Activated naive CD8-positive, alpha-beta T cell treated with anti-CD3 and anti-CD28 coated beads, Interleukin-2, amount 10 ng/mL, durations not matched to agents 7 days and 5 days (primary cell): Measurements from ENCODE around the gene RGMB. TPM values are rescaled to one million over a fixed set of nuclear protein-coding genes. Genes with fewer than 3 reads are reported as not detected.

Source experiments
- ATAC-seq: fragments of 150-1000 bp; cut with Tn5 transposase; one replicate; pipeline ENCODE4 v1.10.0; 2021; ENCODE audit warnings: low read depth, moderate library complexity
- POLR2A ChIA-PET: fragments of 350-600 bp; sonication (Branson Sonifier 250); formaldehyde crosslinking; loops from one replicate; lab custom pipeline; 2021; ENCODE audit warnings: antibody characterized with exemption; lab: Charles Lee
- DNase-seq: peaks from one replicate; pipeline ENCODE4 v3.0.0; 2021
- H3K27ac Mint-ChIP-seq: one replicate; pipeline ENCODE4 v1.8.0; 2022; ENCODE audit warnings: mild to moderate bottlenecking, mixed read lengths
- H3K27me3 Mint-ChIP-seq: one replicate; pipeline ENCODE4 v1.8.0; 2022; ENCODE audit warnings: mild to moderate bottlenecking, moderate library complexity, mixed read lengths
- H3K36me3 Mint-ChIP-seq: one replicate; pipeline ENCODE4 v1.8.0; 2021; ENCODE audit warnings: mild to moderate bottlenecking, mixed read lengths
- H3K4me1 Mint-ChIP-seq: one replicate; pipeline ENCODE4 v1.8.0; 2021; ENCODE audit warnings: mixed read lengths
- H3K4me3 Mint-ChIP-seq: one replicate; pipeline ENCODE4 v1.8.0; 2022; ENCODE audit warnings: mild to moderate bottlenecking, moderate library complexity, mixed read lengths
- H3K9me3 Mint-ChIP-seq: one replicate; pipeline ENCODE4 v1.8.0; 2021; ENCODE audit warnings: mixed read lengths
- total RNA-seq, 2 experiments: library from RNA; stranded (reverse); gene quantifications; one replicate each; pipeline ENCODE4 v1.2.3, GENCODE V29; 2021

RGMB gene
- total RNA-seq, 2 experiments from 2014 or later = 4.6 to 4.9 TPM

GRCh38 chr5:98783051-98783649 lies 9.7 kb downstream of the RGMB start:
- Mint-ChIP-seq H3K27ac (no peak overlapping the region), H3K4me1 (no peaks in the 10 kb centered on the region), H3K9me3 (no peaks in the 10 kb centered on the region), H3K36me3 (peaks cover 2% of the 10 kb centered on the region), H3K27me3 (no peaks in the 10 kb centered on the region), H3K4me3 (no peak overlapping the region)
- ATAC-seq (no peak), DNase-seq (no peak)
- POLR2A ChIA-PET = no interaction called here

GRCh38 chr5:98784411-98784810 lies 10.9 kb downstream of the RGMB start:
- Mint-ChIP-seq H3K4me3 (no peak overlapping the region), H3K27ac (no peak overlapping the region), H3K9me3 (no peaks in the 10 kb centered on the region), H3K4me1 (no peaks in the 10 kb centered on the region), H3K27me3 (no peaks in the 10 kb centered on the region), H3K36me3 (peaks cover 2% of the 10 kb centered on the region)
- ATAC-seq (no peak), DNase-seq (no peak)
- POLR2A ChIA-PET = no interaction called here

GRCh38 chr5:98785244-98785643 lies 11.8 kb downstream of the RGMB start:
- Mint-ChIP-seq H3K27me3 (no peaks in the 10 kb centered on the region), H3K4me3 (no peak overlapping the region), H3K36me3 (peaks cover 2% of the 10 kb centered on the region), H3K27ac (no peak overlapping the region), H3K4me1 (no peaks in the 10 kb centered on the region), H3K9me3 (no peaks in the 10 kb centered on the region)
- POLR2A ChIA-PET = no interaction called here
- ATAC-seq (no peak), DNase-seq (no peak)

- H3K9me3 Mint-ChIP-seq = no peaks in the 10 kb centered on the region
- no peak overlapping the region for H3K27ac Mint-ChIP-seq
- H3K36me3 Mint-ChIP-seq = peaks cover 2% of the 10 kb centered on the region
- H3K4me3 Mint-ChIP-seq = no peak overlapping the region
- H3K4me1 Mint-ChIP-seq = no peaks in the 10 kb centered on the region
- POLR2A ChIA-PET = no interaction called here
- ATAC-seq (no peak), DNase-seq (no peak)
- H3K27me3 Mint-ChIP-seq = no peaks in the 10 kb centered on the region
Observed at GRCh38 chr5:98786191-98786853, 12.9 kb downstream of the RGMB start.

GRCh38 chr5:98787131-98787719 lies 13.8 kb downstream of the RGMB start:
- H3K36me3 Mint-ChIP-seq = peaks cover 2% of the 10 kb centered on the region
- POLR2A ChIA-PET = no interaction called here
- H3K27me3 Mint-ChIP-seq = no peaks in the 10 kb centered on the region
- no peaks in the 10 kb centered on the region for H3K9me3 Mint-ChIP-seq
- no peaks in the 10 kb centered on the region for H3K4me1 Mint-ChIP-seq
- no peak for DNase-seq
- H3K4me3 Mint-ChIP-seq = no peak overlapping the region
- no peak overlapping the region for H3K27ac Mint-ChIP-seq
- no peak for ATAC-seq

- Mint-ChIP-seq H3K27ac (no peak overlapping the region), H3K36me3 (peaks cover 3% of the 10 kb centered on the region), H3K4me1 (no peaks in the 10 kb centered on the region), H3K27me3 (no peaks in the 10 kb centered on the region), H3K4me3 (no peak overlapping the region), H3K9me3 (no peaks in the 10 kb centered on the region)
- ATAC-seq (no peak), DNase-seq (no peak)
- POLR2A ChIA-PET = no interaction called here
Observed at GRCh38 chr5:98789029-98789428, 15.6 kb downstream of the RGMB start.

GRCh38 chr5:98791001-98791519 lies 17.6 kb downstream of the RGMB start:
- Mint-ChIP-seq H3K4me1 (no peaks in the 10 kb centered on the region), H3K4me3 (no peak overlapping the region), H3K9me3 (no peaks in the 10 kb centered on the region), H3K27ac (no peak overlapping the region), H3K27me3 (no peaks in the 10 kb centered on the region), H3K36me3 (peaks cover 4% of the 10 kb centered on the region)
- ATAC-seq = no peak
- POLR2A ChIA-PET = no interaction called here
- DNase-seq = no peak

- ATAC-seq = no peak
- DNase-seq = no peak
- POLR2A ChIA-PET = no interaction called here
- H3K36me3 Mint-ChIP-seq = peaks cover 4% of the 10 kb centered on the region
- no peaks in the 10 kb centered on the region for H3K27me3 Mint-ChIP-seq
- H3K27ac Mint-ChIP-seq = no peak overlapping the region
- no peaks in the 10 kb centered on the region for H3K9me3 Mint-ChIP-seq
- H3K4me1 Mint-ChIP-seq = no peaks in the 10 kb centered on the region
- no peak overlapping the region for H3K4me3 Mint-ChIP-seq
Observed at GRCh38 chr5:98791898-98792580, 18.6 kb downstream of the RGMB start.

GRCh38 chr5:98793223-98793622 lies 19.8 kb downstream of the RGMB start:
- Mint-ChIP-seq H3K36me3 (peaks cover 2% of the 10 kb centered on the region), H3K27me3 (no peaks in the 10 kb centered on the region), H3K27ac (no peak overlapping the region), H3K4me3 (no peak overlapping the region), H3K9me3 (no peaks in the 10 kb centered on the region), H3K4me1 (no peaks in the 10 kb centered on the region)
- POLR2A ChIA-PET = interaction anchor here (0.7 kb wide), 1 partner anchor 115 kb away, joined by 5 read pairs; no protein-coding TSS in a partner anchor
- no peak for ATAC-seq
- DNase-seq = no peak

- H3K4me1 Mint-ChIP-seq = no peaks in the 10 kb centered on the region
- POLR2A ChIA-PET = no interaction called here
- H3K27me3 Mint-ChIP-seq = no peaks in the 10 kb centered on the region
- H3K27ac Mint-ChIP-seq = no peak overlapping the region
- no peaks in the 10 kb centered on the region for H3K9me3 Mint-ChIP-seq
- peaks cover 2% of the 10 kb centered on the region for H3K36me3 Mint-ChIP-seq
- no peak for ATAC-seq
- no peak for DNase-seq
- no peak overlapping the region for H3K4me3 Mint-ChIP-seq
Observed at GRCh38 chr5:98794001-98794400, 20.5 kb downstream of the RGMB start.

GRCh38 chr5:98794414-98795080 lies 21.1 kb downstream of the RGMB start:
- H3K4me1 Mint-ChIP-seq = no peaks in the 10 kb centered on the region
- H3K27me3 Mint-ChIP-seq = no peaks in the 10 kb centered on the region
- H3K27ac Mint-ChIP-seq = no peak overlapping the region
- no peak for ATAC-seq
- no peak for DNase-seq
- no peaks in the 10 kb centered on the region for H3K9me3 Mint-ChIP-seq
- POLR2A ChIA-PET = no interaction called here
- H3K36me3 Mint-ChIP-seq = peaks cover 2% of the 10 kb centered on the region
- no peak overlapping the region for H3K4me3 Mint-ChIP-seq

GRCh38 chr5:98795243-98795642 lies 21.8 kb downstream of the RGMB start:
- Mint-ChIP-seq H3K27ac (no peak overlapping the region), H3K27me3 (no peaks in the 10 kb centered on the region), H3K4me1 (no peaks in the 10 kb centered on the region), H3K4me3 (no peak overlapping the region), H3K9me3 (no peaks in the 10 kb centered on the region), H3K36me3 (peaks cover 2% of the 10 kb centered on the region)
- no peak for ATAC-seq
- POLR2A ChIA-PET = no interaction called here
- DNase-seq = no peak
